GM18858 (cell line): ENCODE measurements around the gene PBX3.

ENCODE experiments used
- ATAC-seq: cut with Tn5 transposase; IDR thresholded peaks from one replicate; pipeline ENCODE4 v1.9.1; 2021; ENCODE audit not compliant: unreplicated experiment

The PBX3 gene

DNA sequence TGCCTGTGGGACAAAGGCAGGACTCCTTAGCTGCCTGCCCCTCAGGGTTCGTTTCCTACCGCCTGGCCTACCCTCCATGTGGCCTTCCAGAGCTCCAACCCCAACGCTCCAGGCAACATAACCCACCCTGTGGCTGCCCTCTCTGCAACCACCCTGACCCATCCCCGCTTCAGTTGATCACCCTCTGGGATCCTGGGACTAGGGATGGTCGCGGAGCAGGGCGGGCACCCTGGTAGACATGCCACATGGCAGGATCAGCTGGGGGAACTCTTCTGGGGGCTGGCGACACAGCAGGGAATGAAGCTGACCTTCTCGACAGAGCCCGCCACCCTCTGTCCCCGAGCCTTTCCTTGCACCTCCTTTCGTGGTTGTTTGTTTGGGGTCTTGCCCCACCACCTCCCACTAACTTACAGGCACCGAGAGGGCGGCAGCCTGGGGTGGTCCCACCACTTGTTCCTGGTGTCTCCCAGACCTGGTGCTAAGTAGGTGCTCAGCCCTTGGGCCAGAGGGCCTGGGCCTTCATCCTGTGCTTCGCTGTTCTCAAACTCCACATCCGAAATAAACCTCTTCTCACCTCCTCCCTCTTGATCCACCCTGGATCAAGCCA is 243.1 kb downstream of the PBX3 start:
- ATAC-seq: no peak

DNA sequence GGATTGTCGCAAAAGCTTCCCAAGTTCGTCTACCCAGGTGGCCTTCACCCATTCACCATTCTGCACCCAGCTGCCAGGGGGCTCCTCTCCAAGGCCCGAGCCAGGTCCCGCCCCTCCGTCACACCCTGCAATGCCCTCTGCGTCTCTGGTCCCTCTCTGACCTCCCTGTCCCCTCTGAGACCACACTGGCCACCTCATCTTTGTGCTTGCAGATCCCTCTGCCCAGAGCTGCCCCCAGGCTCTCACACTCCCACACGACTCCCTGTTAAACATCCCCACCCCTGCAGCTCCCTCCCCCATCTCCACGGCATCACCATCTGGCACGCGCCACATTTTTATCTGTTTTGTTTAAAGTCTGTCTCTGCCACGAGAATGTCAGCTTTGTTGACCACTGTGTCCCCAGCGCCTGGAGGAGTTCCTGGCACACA is 243.6 kb downstream of the PBX3 start:
- ATAC-seq: no peak

DNA sequence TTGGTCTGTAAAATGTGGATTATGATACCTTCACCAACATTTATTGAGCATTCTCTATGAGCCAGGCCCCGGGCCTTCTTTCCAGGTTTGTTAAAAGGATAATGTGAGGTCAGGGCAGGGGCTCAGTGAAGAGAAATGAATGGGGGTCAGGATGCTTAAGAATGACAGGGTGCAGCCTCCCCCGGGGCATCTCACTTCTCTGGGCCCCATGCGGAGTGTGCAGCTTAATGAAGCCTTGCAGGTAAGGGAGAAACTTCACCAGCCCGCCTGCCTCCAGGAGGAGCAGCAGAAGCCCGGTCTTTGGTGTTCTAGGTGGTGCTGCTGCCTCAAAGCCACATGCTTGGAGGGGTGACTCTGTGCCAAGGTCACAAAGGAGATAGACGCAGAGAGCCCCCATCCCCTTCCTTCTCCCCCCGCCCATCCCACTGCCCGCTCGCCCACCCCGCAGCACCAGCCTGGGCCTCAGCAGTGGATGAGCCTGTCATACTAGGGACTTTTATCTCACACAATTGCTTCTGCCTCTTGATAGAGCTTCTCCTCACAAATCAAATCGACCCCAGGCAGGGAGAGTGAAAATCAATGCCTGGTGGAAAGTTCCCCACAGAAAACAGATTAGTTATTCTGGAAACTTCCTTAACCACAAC is 244.8 kb downstream of the PBX3 start:
- no peak for ATAC-seq

DNA sequence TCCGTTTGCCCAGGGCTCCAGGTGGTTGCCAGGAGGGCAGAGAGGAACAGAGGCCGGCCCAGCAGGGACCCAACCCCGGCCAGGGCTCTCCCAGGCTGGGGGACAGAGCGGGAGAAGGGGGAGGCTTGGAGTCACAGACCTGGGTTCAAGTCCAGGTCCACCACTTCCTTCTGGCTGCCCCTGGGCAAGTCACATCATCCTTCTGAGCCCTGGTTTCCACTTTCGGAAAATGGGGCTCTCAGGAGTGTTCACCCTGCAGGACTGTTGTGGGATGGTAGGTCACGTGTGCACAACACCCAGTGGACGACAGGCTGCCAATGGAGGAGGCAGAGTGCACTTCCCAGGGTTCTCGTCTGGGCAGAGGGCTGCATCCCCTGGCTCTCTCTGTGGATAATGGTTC is 245.4 kb downstream of the PBX3 start:
- no peak for ATAC-seq

DNA sequence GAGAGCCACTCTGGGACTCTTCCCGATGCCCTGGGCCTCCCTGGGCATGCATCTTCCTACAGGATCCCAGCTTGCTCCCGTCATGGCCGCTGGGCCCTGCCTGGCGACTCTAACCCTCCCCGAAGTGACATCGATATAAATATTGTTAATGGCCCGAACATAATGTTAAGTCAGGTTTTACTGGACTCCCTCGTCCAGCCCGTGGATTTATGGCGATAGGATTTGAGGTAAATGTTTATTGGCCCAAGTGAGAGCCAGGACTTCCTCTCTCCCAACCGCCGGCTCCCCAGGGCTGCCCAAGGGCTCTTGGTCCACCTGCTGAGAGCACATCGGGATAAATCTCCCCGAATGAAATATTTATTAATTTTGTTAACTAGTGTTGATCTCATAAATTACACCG is 246.3 kb downstream of the PBX3 start:
- ATAC-seq: no peak

DNA sequence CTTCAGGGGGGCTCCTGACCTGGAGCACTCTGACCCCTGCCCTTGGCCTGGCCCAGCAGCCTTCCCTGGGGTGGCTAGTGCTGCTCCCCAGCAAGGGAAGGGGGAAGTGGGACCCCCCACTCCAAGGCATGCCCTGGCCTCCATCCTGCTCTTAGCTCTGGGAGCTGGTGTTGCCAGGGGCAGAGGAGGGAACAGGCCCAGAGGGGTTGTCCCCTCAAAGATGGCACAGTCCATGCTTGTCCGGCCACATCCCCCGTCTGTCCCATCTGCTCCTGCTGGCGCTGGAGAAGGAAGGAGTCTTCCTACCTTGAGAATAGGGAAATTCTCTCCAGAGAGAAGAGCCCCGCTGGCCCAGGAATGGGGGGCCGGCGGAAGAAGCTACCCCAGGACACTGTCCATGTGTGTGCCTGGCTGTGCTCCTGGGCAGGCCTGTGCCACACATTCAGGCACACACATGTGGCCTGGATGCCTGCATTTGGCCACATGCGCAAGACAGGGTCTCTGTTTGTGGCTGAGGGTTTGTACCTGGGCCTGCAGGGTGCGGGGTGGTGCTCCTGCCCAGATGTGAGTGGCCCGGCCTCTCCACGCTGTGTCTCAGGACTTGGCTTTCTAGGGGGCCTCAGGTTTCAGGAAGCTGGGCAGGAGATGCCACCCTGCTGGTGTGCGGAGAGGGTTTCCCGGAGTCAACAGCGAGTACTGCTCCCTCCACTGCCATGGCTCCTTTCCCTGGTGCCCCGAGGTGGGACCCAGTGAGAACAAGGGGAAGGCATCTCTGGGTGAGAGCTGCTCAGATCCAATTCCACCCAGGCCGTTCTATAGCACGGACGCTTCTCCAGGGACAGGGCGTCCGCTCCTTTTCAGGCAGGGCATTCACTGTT is 247.1 kb downstream of the PBX3 start:
- ATAC-seq: no peak

DNA sequence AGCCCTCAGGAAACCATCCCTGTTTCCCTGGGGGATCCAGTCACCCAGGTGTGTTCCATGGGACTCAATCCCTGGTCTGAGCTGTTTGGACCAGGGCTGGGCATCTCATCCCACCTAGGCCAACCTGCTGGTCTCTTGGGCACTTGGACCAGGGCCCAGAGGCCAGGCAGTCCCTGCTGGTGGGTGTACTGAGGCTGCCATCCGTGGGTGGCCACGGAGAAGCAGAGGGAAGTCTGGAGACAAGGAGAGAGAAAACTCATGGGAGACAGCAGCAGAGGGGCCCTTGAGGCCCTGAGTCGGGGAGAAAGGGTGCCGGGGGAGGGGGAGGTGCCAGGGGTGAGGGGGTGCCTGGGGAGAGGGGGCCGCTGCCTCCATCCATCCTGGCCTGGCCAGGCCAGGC is 247.8 kb downstream of the PBX3 start:
- ATAC-seq: no peak

DNA sequence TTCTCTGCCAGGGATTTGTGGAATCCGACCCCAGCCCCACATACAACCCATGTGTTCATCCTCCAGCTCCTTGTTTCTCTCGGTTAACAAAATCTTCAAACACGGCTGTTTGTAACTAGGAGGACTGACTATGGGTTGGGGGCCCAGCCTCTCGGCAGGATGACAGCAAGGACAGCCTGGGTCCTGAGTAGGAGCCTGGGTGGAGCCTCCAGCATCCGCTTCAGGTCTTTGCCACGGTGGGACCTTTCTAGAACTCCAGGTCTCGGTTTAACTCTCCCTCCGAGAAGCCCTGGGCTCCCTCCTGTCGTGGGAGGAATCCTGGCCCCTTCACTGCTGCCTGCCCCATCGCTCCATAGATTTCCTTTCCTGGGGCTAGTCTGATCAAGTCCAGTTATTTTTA is 248.5 kb downstream of the PBX3 start:
- ATAC-seq: no peak

DNA sequence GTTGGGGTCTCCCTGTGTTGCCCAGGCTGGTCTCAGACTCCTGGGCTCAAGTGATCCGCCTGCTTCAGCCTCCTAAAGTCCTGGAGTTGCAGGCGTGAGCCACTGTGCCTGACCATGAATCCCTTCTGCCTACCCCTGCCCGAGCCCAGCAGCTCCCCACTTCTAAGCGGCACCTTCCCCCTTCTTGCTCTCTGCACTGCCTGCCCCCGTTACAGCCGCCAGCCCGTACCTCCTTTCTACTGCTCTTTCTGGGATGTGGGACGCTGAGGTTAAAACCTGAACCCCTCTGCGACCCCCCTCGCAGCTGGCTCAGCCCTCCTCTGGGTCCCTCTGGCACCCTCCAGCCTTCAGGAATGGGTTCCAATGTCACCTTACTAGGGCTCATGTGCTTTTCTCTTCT is 249.6 kb downstream of the PBX3 start:
- no peak for ATAC-seq

DNA sequence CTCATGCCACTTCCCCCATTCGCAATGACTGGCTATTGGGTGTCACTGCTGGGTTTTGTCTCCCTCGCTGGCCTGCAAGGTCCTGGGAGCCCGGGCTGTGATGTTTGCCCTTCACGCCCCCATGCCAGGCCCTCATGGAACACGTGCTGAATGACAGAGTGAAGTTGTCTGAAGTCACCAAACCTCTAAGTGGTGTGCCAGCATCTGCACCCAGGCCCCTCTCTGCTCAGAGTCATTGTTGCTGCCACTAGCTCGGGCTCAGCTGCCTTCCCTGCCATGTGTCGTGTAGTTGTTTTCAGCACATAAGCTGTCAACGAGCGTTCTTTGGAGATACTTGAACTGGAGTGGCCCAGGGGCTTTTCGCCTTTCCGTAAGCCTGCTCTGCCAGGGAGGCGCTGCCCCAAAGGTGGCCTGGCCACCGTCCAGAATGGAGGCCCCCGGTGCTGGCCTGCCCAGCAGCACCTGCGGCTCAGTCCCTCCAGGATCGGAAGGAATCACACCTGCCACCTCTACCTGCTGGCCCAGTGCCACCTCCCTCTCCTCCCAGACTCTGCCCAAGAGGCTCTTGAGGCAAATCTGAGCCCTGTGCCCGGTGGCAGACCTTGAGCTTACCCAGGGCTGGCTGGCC is 250.1 kb downstream of the PBX3 start:
- no peak for ATAC-seq

DNA sequence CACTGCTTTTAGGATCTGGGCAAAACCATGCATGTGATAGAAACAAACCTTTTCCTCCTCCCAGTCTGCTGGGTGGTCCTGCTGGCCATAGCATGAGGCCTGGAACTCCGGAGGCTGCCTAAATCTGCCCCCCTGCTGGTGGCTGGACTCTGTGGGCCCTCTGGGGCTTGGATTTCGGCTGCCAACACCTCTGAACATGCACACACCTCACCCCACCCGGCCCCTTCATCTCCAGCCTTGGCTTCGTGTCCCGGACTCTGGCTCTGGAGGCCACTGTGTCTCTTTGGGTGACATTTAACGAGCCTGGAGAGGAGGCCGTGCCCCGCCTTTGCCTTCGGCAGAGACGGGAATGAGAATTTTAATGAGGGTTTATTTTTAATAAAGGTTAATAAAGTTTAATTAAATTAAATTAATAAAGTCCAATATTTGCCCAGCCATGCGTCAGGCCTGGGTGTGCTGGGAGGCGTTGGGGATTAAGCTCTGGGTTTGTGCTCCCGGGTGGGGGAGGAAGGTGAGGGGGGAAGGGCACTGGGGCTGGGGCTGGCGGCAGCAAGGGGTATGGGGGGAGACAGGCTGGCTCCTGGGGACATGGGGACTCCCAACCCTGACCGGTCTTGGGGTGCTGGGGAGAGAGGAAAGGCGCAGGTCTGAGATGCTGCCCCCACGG is 251.8 kb downstream of the PBX3 start:
- no peak for ATAC-seq

DNA sequence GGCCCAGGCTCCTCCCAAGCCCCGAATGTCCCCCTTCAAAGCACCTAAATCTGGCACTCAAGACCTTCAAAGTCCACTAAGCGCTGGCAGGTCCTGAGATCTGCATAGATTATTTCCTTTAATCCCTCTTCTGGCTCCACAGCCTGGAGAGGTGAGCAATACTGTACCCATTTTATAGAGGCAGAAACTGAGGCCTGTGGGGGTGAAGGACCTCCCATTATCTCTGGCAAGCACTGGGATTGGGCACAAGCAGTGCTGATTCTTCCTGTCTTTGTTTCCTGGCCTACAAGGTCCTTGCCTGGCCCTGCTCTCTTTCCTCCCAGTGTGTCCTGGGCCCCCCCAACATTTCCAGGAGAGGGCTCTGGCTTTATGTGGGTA is 252.3 kb downstream of the PBX3 start:
- ATAC-seq: no peak

DNA sequence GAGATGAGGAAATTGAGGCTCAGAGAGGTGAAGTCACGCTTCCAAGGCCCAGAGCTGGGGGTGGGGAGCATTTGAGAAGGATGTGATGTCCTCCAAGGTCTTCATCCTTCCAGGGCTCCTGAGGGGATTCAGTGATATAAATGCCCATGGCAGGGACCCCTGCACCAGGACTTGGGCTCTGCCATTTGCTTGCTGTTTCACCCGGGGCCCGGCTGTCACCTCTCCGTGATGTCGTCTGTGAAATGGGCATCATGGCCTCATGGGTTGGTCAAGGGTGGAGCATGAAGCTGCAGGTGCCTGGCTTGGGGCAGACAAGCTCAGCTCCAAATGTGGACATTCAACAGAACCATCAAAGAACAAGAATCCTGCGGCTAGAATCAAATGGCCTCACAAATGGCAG is 253.1 kb downstream of the PBX3 start:
- ATAC-seq: no peak

DNA sequence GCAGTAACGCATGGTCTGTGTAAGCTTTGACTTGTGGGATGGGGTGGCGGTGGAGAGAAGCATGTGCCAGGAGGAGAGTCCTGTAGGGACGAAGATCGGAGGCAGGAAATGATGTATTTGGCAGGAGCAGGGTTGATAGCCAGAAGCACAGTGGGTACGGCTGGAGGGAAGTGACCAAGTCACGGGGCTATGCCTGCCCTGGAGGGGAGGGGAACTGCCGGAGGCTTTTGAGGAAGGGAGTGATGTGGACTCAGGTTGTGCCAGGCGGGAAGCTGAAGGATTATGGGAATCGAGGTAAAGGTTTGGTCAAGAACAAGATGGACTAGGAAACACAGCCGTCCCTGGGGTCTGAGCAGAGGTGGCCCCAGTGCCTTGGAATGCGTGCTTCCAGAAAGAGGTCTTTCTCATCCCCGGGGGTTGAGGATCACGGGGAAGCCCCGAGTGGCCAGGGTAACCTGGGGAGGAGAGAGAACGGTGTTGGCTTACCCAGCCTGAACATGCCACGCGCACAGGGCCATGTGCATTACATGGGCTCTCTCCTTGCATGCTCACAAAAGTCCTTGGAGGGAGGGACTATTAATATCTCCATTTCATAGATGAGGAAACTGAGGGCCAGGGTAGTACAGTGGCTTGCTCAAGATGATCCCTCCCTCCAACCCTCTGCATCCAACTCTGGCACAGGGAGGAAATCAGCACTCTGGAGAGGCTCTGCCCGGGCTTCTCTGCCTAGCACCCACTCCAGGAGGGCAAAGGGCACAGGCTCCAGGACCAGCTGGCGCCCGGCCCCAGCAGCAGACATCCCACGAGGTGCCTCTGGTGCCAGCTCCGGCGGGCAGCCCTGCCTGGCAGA is 253.8 kb downstream of the PBX3 start:
- ATAC-seq: no peak

DNA sequence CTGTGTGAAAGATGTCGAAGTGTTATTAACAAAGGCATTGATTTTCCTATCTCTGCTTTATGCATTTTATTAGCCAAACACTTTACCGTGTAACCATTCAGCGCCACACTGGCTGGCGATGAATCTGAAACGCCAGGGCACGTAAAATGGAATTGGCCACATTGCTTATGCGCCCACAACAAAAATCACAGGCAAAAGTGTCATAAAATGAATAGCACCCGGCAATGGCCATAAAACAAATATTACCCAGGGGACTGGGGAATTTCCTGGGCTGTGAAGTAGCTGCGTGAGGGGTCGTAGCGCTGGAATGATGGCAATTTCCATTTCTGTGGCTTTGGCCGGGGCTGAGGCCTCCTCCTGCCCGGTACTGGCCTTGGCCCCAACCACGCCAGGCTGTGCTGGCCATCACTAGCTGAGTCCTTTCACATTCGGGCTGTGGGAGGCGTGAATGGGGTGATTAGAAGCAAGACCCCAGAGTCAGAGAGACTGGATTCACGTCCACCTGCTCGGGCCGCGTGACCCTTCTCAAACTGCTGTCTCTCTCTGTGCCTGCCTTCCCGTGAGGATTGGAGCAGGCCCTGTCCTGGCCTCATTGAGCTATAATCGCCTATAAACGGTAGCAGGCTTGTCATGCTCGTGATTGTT is 254.5 kb downstream of the PBX3 start:
- no peak for ATAC-seq

DNA sequence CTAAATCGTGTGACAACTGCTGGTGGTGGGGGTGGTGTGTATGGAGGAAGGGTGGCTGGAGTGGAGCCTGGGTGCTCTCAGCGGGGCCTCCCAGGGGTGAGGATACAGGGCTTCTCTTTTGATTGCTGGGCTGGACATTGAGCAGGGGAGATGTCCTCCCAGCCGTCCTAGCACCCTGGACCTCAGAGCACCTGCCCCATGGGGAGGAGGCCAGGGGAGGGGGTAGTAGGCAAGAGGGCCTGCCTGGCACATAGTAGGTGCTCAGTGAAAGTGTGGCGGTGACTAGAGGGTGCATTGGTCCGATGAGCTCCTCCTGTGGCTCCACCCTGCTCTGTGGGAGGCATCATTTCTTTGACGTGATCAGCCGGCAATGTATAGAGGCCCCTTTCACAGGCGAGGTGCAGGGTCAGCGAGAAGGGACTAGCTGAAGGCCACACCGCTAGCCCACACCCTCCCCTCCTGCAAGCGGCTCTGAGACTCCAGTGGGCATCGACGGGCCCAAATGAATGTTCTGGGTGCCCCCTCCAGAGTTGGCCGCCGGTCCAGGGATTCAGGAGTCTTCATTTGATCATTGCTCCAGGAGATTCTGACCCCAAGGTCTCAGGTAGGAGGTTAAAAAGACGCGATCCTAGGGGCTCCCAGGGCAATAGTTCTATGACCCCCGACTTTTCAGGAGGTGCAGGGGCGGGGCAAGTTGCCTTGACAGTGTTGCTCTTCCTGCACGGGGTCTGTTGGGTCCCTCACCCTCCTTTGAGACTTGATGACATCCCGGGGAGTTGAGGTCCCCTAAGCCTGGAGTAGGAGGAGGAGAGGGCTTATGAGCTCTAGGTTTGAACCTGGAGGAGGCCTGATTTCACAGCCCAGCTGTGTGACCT is 255.5 kb downstream of the PBX3 start:
- no peak for ATAC-seq

DNA sequence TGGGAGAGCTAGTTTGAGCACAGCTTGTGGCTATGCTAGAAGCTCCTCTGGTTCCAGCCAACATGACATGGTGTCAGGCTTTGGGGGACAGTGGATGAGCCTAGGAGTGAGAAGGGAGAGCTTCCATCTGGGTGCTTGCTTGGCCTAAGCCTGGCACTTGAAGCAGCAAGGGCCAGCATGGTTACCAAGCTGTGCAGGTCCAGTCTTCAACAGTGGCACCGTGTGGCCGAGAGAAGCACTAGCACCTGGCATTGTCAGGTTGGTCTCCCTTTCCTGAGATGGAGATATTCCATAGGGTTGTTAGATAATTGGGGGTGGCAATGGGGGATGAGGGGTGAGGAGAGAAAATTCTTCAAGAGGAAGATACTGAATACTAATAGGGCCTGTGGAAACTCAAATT is 261.9 kb downstream of the PBX3 start:
- ATAC-seq: no peak

DNA sequence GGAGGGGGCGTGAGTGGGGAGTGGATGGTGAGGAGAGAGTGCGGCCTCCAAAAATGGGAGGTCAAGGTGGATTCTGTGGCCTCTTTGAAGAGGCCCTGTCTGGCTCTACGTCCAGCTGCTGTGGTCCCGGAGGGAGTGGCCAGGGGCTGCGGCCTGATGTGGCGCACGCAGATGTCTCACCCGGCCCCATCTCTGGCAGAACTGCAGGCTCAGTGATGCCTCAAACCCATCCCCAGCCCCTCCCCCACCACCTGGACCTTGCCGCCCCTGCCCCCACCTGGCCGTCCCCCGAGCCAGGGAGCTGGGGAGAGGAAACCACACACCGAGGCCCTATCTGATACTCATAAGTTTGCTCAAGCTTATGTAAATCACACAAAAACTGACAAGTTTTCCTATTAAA is 267.6 kb downstream of the PBX3 start:
- no peak for ATAC-seq

DNA sequence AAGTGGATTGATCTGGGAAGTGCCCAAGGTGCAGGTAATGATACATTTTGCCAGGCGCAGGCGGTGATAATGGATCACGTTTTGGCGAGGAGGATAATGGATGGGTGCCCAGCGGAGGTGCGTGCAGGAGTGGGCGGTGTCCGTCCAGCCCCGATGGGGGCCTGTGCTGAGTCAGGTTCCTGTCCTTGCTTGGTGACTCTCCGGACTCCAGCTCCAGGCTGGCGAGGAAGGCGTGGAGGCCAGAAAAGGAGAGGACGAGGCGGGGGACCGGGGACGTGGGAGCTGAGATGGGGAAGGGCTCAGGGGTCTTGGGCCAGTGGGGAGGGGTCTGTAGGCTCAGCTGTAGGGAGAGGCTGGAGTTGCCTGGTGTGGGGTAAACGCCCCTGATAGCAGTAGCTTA is 268.3 kb downstream of the PBX3 start:
- no peak for ATAC-seq
